Neuronal stem cell (in vitro differentiated cells): ENCODE measurements around the gene PSMB7.

Source experiments
- DNase-seq: peaks from one replicate; pipeline ENCODE4 v3.0.0-alpha.2; 2013; ENCODE audit warnings: low spot score
- H2AFZ ChIP-seq: one replicate; pipeline ENCODE4 v1.6.1; 2013; ENCODE audit warnings: mild to moderate bottlenecking, low read length, inconsistent platforms
- H2AK5ac ChIP-seq: 2 replicates; pipeline ENCODE4 v1.6.1; 2013; ENCODE audit warnings: low read depth, mild to moderate bottlenecking, inconsistent platforms, low read length, moderate library complexity, mixed read lengths
- H2BK120ac ChIP-seq: 2 replicates; pipeline ENCODE4 v1.6.1; 2013; ENCODE audit warnings: low read depth, mild to moderate bottlenecking, inconsistent platforms, low read length, moderate library complexity, mixed read lengths
- H2BK12ac ChIP-seq: one replicate; pipeline ENCODE4 v1.6.1; 2013; ENCODE audit warnings: low read length, inconsistent platforms
- H2BK15ac ChIP-seq: 2 replicates; pipeline ENCODE4 v1.6.1; 2013; ENCODE audit warnings: mild to moderate bottlenecking, low read length, inconsistent platforms, mixed read lengths
- H2BK5ac ChIP-seq: one replicate; pipeline ENCODE4 v1.6.1; 2013; ENCODE audit warnings: inconsistent platforms, mild to moderate bottlenecking, low read length, moderate library complexity
- H3K14ac ChIP-seq: one replicate; pipeline ENCODE4 v1.6.1; 2013; ENCODE audit warnings: low read length, inconsistent platforms
- H3K18ac ChIP-seq: 2 replicates; pipeline ENCODE4 v1.6.1; 2013; ENCODE audit warnings: low read length, inconsistent platforms
- H3K23ac ChIP-seq: 2 replicates; pipeline ENCODE4 v1.6.1; 2013; ENCODE audit warnings: low read depth, mild to moderate bottlenecking, mixed read lengths, low read length, inconsistent platforms; ENCODE audit not compliant: poor library complexity
- H3K27ac ChIP-seq: replicated peaks from 3 replicates; pipeline ENCODE4 v1.5.1; 2013; ENCODE audit warnings: low read length, inconsistent platforms
- H3K27me3 ChIP-seq, 3 experiments: 2 replicates each; pipeline ENCODE4 v1.6.1; 2013; ENCODE audit warnings: low read length in 3 of 3, mild to moderate bottlenecking in 2 of 3, inconsistent platforms in 1 of 3, low read depth in 1 of 3, mixed read lengths in 1 of 3, moderate library complexity in 1 of 3; ENCODE audit not compliant: control insufficient read depth in 3 of 3, insufficient read depth in 3 of 3
- H3K36me3 ChIP-seq, 2 donors: replicated peaks in 1 of 2; 2 replicates each; pipeline ENCODE4 v1.6.1; 2013; ENCODE audit warnings: low read length in 2 of 2; ENCODE audit not compliant: control insufficient read depth in 2 of 2, insufficient read depth in 2 of 2
- H3K4ac ChIP-seq: 2 replicates; pipeline ENCODE4 v1.6.1; 2013; ENCODE audit warnings: inconsistent platforms, mild to moderate bottlenecking, low read length, moderate library complexity
- H3K4me1 ChIP-seq, 2 donors: 1 replicate in 1 of 2; 2 replicates in 1 of 2; pipeline ENCODE4 v1.6.1; 2013; ENCODE audit warnings: low read length in 2 of 2, low read depth in 1 of 2; ENCODE audit not compliant: control insufficient read depth in 2 of 2, insufficient read depth in 1 of 2
- H3K4me2 ChIP-seq: one replicate; pipeline ENCODE4 v1.6.1; 2013; ENCODE audit warnings: mild to moderate bottlenecking, low read length, inconsistent platforms; ENCODE audit not compliant: insufficient read depth, poor library complexity, severe bottlenecking
- H3K4me3 ChIP-seq, 2 donors: 2 replicates each; pipeline ENCODE4 v1.5.1; 2013; ENCODE audit warnings: low read length in 2 of 2, mild to moderate bottlenecking in 2 of 2, inconsistent platforms in 1 of 2, moderate library complexity in 1 of 2
- H3K79me1 ChIP-seq: one replicate; pipeline ENCODE4 v1.6.1; 2013; ENCODE audit warnings: low read depth, mild to moderate bottlenecking, inconsistent platforms, low read length, moderate library complexity
- H3K9ac ChIP-seq: one replicate; pipeline ENCODE4 v1.6.1; 2013; ENCODE audit warnings: mild to moderate bottlenecking, low read depth, low read length, inconsistent platforms; ENCODE audit not compliant: poor library complexity
- H3K9me3 ChIP-seq, 2 donors: replicated peaks in 1 of 2; 2 replicates each; pipeline versions ENCODE3 to v1.6.1; 2013; ENCODE audit warnings: low read length in 2 of 2, mild to moderate bottlenecking in 2 of 2, inconsistent platforms in 1 of 2, low read depth in 1 of 2, mixed read lengths in 1 of 2, moderate library complexity in 1 of 2; ENCODE audit not compliant: control insufficient read depth in 2 of 2, insufficient read depth in 1 of 2
- H4K8ac ChIP-seq: one replicate; pipeline ENCODE4 v1.6.1; 2013; ENCODE audit warnings: low read depth, mild to moderate bottlenecking, inconsistent platforms, low read length, moderate library complexity
- H4K91ac ChIP-seq: one replicate; pipeline ENCODE4 v1.6.1; 2013; ENCODE audit warnings: low read length, low read depth, mild to moderate bottlenecking, inconsistent platforms; ENCODE audit not compliant: poor library complexity
- WGBS, 2 donors: extraction: QIAGEN DNeasy Blood & Tissue Kit; methylation state at CpG; one replicate each; pipeline ENCODE4 v1.1.7; 2013; ENCODE audit warnings: missing lambda C conversion rate in 2 of 2, mixed read lengths in 1 of 2; ENCODE audit not compliant: insufficient read length in 2 of 2, insufficient replicate concordance in 1 of 2; ENCODE audit errors: extremely low coverage in 2 of 2; 5-methylcytosine and 5-hydroxymethylcytosine counted together

PSMB7 gene

DNA sequence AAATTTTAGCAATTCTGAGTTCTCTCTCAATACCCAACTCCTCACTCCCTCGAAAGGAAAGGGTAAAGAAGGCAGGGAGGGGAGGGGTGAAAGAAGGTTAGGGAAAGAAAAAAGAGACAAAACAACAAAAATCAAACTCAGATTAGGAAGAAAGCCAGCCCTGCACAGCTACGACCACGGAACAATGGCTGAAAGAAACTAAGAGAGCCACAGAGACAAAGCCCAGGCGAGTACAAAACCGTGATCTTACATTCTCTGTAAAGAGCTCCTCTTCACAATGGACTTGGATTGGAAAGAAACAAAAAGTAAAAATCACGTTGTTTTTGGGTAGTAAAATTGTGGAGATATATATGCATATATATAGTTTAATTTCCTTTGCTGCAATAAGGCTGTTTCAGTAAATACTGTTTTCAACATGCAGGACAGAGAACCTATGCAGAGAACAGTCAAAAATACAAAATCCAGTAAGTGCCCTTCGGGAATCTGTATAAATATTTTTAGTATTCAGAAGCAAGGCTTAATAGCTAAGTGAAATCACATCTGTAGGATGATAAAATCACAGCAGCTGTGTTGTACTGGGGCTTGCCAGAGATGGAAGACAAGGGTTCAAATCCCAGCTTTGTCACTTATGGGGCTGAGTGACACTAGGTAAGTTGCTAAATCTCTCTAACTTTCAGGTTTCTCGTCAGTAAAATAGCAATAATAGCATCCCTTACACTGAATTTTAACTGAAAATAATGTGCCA is 16.9 kb downstream of the PSMB7 start:
- H4K8ac ChIP-seq = no peak overlapping the region
- no peak overlapping the region for H3K4me3 ChIP-seq
- no peak overlapping the region for H3K4ac ChIP-seq
- H3K36me3 ChIP-seq = peaks cover 3 to 67% of the 10 kb centered on the region in 2 donors
- no peak overlapping the region for H2AK5ac ChIP-seq
- no peak overlapping the region for H3K18ac ChIP-seq
- no peaks in the 10 kb centered on the region for H3K9me3 ChIP-seq
- no peak overlapping the region for H3K4me2 ChIP-seq
- no peak overlapping the region for H2BK5ac ChIP-seq
- no peak overlapping the region for H4K91ac ChIP-seq
- H2BK15ac ChIP-seq = no peak overlapping the region
- H3K14ac ChIP-seq = no peak overlapping the region
- no peak overlapping the region for H2BK120ac ChIP-seq
- H3K23ac ChIP-seq = no peak overlapping the region
- H3K9ac ChIP-seq = no peak overlapping the region
- peak overlapping the region; percentile 98 for H3K27ac ChIP-seq
- no peak overlapping the region for H2BK12ac ChIP-seq
- peaks cover 21 to 24% of the 10 kb centered on the region in 2 donors for H3K4me1 ChIP-seq
- no peak overlapping the region for H2AFZ ChIP-seq
- H3K79me1 ChIP-seq = no peaks in the 10 kb centered on the region
- no peaks in the 10 kb centered on the region for H3K27me3 ChIP-seq
- no CpG with 5 or more reads among the region's 8 CpGs for WGBS, 2 donors
- DNase-seq = no peak

GRCh38 chr9:124395826-124396225 is 19.4 kb downstream of the PSMB7 start:
- Histone ChIP-seq H3K27me3 (no peaks in the 10 kb centered on the region), H2AFZ (no peak overlapping the region), H3K4me3 (no peak overlapping the region), H2BK5ac (no peak overlapping the region), H3K4me1 (peaks cover 34 to 35% of the 10 kb centered on the region in 2 donors), H3K18ac (no peak overlapping the region), H3K4ac (no peak overlapping the region), H2BK12ac (no peak overlapping the region), H3K23ac (no peak overlapping the region), H3K27ac (no peak overlapping the region), H3K4me2 (no peak overlapping the region), H3K9me3 (no peaks in the 10 kb centered on the region), H3K9ac (no peak overlapping the region), H2AK5ac (no peak overlapping the region), H2BK15ac (no peak overlapping the region), H4K91ac (no peak overlapping the region), H4K8ac (no peak overlapping the region), H3K36me3 (peaks cover 0 to 43% of the 10 kb centered on the region in 2 donors), H2BK120ac (no peak overlapping the region), H3K14ac (no peak overlapping the region), H3K79me1 (peaks cover 3% of the 10 kb centered on the region)
- no peak for DNase-seq
- WGBS, 2 donors = no CpG with 5 or more reads among the region's 4 CpGs

DNA sequence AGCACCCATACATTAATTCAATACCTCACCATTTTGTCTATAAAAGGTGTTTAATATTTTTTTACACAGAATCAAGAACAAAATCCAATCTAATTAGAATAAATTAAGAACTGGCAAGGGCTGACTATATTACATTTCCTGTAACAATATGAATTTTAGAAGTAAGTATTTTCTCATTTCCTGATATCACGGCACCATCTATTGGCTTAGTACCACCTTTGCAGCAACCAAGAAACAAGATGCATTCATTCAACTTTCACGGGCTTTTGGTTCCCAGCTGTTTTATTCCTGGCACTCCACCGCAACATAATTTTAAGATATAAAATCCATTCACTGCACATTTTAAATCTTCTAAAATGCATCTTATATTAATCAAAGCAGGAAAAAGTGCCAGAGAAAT is 20.6 kb downstream of the PSMB7 start:
- Histone ChIP-seq H3K79me1 (peaks cover 3% of the 10 kb centered on the region), H3K4me1 (peaks cover 29% of the 10 kb centered on the region in 2 donors), H2BK120ac (no peak overlapping the region), H3K27ac (no peak overlapping the region), H2AFZ (no peak overlapping the region), H2BK12ac (no peak overlapping the region), H2BK5ac (no peak overlapping the region), H3K27me3 (no peaks in the 10 kb centered on the region), H3K18ac (no peak overlapping the region), H3K23ac (no peak overlapping the region), H3K4me3 (no peak overlapping the region), H3K4me2 (no peak overlapping the region), H3K36me3 (peaks cover 0 to 34% of the 10 kb centered on the region in 2 donors), H3K9ac (no peak overlapping the region), H2BK15ac (no peak overlapping the region), H4K91ac (no peak overlapping the region), H3K9me3 (no peaks in the 10 kb centered on the region), H2AK5ac (no peak overlapping the region), H4K8ac (no peak overlapping the region), H3K14ac (no peak overlapping the region), H3K4ac (no peak overlapping the region)
- DNase-seq = no peak
- no CpG with 5 or more reads among the region's 3 CpGs for WGBS, 2 donors

GRCh38 chr9:124394167-124394566 is 21.1 kb downstream of the PSMB7 start:
- DNase-seq = no peak
- Histone ChIP-seq H3K4me3 (no peak overlapping the region), H3K9me3 (no peaks in the 10 kb centered on the region), H3K18ac (no peak overlapping the region), H4K91ac (no peak overlapping the region), H3K27me3 (no peaks in the 10 kb centered on the region), H3K4ac (no peak overlapping the region), H3K14ac (no peak overlapping the region), H2BK12ac (no peak overlapping the region), H2AFZ (no peak overlapping the region), H3K27ac (no peak overlapping the region), H3K79me1 (peaks cover 3% of the 10 kb centered on the region), H2BK5ac (no peak overlapping the region), H3K4me1 (peaks cover 24 to 29% of the 10 kb centered on the region in 2 donors), H3K36me3 (peaks cover 0 to 34% of the 10 kb centered on the region in 2 donors), H3K4me2 (no peak overlapping the region), H3K9ac (no peak overlapping the region), H4K8ac (no peak overlapping the region), H2AK5ac (no peak overlapping the region), H2BK15ac (no peak overlapping the region), H3K23ac (no peak overlapping the region), H2BK120ac (no peak overlapping the region)
- WGBS, 2 donors = no CpG with 5 or more reads among the region's 2 CpGs
